GM21367 (cell line): ENCODE measurements around the gene SLC4A9.
"Not testable (repeated sequence)": the region's sequence is repeated elsewhere in the genome, so short reads cannot be mapped to it uniquely, and the experiment has no call there.

Experiments
- ATAC-seq: cut with Tn5 transposase; IDR thresholded peaks from one replicate; pipeline ENCODE4 v1.9.1; 2021; ENCODE audit not compliant: unreplicated experiment

SLC4A9 gene

DNA sequence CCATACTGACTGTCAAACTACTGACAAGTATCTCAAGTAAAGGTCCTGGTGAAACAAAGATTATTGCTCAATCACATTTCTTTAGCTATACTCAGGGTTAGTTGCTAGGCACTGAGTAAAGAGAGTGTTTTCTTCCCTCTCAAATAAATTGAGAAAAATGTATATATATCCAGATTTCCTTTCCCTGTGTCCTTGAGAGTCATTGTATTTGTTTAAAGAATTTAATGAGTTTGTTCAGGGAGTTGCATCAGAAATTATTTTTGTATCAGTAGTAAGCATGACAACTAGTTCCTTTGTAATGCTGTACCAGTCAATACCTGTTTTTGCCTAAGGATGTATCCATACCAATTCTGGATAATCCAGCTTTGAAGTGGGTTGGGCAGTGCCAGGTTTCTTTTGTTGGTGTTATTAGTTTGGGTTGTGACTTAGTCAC, 38.4 kb downstream of the SLC4A9 start:
- ATAC-seq = no peak

DNA sequence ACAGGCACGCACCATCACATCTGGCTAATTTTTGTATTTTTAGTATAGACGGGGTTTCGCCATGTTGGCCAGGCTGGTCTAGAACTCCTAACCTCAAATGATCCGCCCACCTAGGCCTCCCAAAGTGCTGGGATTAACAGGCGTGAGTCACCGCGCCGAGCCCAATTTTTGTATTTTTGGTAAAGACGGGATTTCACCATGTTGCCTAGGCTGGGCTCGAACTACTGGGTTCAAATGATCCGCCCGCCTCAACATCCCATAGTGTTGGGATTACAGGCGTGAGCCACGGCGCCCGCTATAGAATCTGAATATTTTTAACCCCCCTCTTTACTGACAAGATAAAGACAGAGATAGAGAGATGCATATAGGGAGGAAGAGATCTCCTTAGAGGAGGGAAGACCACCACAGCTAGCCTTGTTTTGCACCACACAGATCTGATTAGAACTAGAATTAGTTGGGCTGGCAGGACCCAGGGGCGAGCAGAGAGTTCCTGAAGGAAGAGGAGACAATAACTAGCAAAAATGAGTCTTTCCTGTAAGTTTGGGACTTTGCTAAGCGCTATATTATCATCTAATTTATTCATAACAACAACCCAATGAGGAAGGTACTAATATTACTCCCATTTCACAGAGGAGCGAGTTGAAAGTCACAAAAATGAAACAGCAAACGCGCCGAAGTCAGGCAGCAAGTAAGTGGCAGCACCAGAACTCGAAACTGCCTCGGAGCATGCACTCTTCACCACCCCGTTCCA, 40.2 kb downstream of the SLC4A9 start:
- no peak for ATAC-seq

DNA sequence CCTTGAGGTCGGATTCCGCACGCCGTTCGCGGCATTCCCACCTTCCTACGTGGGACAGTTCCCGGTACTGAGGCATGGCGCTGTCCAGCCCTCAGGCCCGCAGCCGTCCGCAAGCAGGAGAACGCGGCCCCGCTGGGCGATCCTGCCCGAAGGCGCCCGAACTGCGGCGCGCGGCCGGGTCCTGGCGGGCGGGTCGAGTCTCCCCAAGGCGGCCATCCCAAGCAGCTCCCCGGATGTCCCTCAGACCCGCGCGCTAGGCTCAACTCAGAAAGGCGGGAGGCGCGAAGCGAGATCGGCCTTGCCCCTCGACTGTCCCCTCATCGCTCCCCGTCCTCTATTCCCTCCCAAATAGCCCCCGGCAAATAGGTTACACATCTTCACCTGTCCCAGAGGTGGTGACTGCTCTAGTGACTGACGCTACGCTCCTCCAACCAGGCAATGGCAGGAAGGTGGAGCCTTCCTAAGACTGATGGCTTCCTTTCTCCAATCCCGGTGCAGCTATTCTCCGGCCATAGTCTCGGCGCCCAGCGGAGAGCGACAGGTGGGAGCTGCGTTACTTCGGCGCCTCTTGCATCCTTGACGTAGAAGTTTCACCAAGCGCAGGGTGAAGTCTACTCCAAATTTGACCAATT, 40.9 kb downstream of the SLC4A9 start:
- peak; percentile 59 for ATAC-seq

DNA sequence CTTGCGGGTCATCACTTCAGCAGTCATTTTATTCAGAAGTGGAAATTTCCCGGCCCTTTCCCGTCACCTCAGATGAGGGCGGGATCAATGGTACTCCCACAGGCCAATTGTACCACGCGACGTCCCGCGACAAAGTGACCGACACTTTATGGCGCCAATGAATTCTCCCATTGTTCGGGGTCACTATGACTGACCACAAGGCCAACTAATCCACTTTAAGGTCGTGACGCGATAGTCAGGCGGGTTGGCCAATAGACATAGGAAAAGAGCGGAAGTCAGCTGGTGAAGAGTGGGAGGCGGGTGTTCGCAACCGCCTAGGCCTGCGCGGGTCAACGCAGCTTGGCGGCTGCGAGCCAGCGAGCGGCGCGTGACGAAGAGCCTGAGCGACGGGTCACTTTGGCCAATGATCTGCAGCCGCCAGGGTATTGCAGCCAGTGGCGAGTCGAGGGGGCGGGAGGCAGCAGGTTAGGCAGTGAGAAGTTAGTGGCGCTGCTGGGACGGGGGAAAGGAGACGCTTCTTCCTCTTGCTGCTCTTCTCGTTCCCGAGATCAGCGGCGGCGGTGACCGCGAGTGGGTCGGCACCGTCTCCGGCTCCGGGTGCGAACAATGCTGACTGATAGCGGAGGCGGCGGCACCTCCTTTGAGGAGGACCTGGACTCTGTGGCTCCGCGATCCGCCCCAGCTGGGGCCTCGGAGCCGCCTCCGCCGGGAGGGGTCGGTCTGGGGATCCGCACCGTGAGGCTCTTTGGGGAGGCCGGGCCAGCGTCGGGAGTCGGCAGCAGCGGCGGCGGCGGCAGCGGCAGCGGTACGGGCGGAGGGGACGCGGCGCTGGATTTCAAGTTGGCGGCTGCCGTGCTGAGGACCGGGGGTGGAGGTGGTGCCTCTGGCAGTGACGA, 41.6 kb downstream of the SLC4A9 start, which contains the start of gene ANKHD1:
ANKHD1 (plus strand) TSS at position 472 of the 896 bp plus-strand sequence; CDS start at position 607, 135 bp downstream.
- peak; percentile 78 for ATAC-seq

DNA sequence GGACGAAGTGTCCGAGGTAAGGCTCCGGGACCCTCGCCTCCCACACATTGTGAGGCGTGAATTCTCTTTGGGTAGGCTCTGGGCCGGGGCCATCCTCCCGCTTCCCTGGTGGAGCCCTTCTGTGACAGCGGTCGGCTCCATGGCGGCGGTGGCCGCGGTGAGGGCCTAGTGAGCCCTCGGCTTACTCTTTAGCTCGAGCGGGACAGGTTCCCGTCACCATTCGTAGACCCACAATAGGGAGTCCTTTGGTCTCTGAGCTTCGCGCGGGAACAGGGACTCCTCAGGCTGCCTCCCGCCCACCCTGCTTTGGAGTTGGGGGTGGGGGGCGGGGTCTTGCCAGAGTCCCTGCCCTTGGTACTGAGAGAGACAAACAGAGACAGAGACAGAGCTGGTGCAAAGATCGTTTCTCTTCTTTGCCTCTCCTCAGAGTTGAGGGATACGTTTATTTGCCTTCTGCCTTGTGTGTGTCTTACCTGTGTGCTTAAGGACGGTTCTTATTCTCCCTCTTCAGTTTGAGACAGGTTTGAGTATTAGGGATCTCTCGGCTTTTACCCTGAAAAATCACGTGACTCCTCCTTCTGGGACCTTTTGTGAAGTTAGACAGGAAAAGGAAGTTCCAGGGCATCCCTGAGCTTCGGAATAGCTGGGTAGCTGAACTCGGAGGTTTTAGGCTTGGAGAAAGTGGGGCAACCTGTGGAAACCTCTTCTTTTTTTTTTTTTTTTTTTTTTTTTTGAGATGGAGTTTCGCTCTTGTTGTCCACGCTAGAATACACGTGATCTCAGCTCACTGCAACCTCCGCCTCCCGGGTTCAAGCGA, 42.5 kb downstream of the SLC4A9 start:
- peak; percentile 0 for ATAC-seq

DNA sequence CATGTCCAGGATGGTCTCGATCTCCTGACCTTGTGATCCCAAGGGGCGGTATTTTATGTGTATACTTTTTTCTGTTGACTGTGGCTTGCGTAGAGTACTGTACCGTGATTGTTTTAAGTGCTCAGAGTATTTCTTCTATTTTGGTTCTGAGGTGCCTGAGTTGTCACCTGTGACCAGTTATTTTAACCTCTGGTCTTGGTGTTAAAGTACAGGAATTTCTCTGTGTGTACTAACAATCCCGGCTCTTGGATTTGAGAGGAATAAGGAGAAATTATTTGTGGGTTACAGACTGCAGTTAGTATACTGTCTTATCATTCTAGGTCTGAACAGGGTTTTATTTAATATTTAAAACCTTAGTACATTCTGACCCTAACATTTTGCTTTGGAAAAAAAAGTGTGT, 43.6 kb downstream of the SLC4A9 start:
- no peak for ATAC-seq

DNA sequence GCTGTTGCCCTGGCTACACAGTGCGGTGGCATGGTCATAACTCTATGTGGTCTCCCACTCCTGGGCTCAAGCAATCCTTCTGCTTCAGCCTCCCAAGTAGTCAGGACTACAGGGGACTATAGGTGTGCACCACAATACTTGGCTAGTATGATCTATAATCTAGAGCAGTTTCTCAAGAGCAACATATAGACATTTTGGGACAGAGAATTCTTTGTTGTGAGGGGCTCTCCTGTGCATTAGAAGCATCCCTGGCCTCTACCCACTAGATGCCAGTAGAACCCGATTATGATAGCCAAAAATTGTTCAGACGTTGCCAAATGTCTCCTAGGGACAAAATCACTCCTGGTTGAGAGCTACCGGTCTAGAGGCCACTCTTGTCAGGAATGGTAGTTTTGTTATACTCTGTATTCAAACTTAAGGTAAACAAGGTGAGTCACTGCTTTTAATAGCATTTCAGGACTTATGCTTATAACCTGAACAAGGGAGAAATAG, 48.8 kb downstream of the SLC4A9 start:
- ATAC-seq = no peak

DNA sequence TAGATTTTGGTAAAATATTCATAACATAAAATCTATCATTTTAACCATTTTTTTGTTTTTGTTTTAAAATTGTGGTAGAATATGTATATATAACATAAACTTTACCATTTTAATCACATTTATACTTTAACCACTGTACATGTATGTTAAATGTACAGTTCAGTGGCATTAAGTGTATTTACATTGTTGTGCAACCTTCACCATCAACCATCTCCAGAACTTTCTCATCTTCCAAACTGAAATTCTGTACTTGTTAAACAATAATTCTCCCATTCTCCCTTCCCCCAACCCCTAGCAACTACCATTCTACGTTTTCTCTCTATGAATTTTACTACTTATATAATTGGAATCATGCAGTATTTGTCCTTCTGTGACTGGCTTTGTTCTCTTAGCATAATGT, 53.2 kb downstream of the SLC4A9 start:
- no peak for ATAC-seq

DNA sequence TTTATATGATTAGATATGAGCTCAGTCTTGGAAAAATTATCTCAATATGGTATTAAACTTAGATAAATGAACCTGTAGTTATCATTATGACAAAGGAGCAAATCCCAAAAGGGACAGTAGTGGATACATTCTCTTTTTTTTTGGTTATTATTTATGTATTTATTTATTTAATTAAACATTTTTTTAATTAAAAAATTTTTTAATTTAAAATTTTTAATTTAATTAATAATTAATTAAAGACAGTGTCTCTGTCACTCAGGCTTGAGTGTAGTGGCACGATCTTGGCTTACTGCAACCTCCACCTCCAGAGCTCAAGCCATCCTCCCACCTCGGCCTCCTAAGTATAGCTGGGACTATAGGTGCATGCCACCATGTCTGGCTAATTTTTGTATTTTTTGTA, 57.2 kb downstream of the SLC4A9 start:
- no peak for ATAC-seq

DNA sequence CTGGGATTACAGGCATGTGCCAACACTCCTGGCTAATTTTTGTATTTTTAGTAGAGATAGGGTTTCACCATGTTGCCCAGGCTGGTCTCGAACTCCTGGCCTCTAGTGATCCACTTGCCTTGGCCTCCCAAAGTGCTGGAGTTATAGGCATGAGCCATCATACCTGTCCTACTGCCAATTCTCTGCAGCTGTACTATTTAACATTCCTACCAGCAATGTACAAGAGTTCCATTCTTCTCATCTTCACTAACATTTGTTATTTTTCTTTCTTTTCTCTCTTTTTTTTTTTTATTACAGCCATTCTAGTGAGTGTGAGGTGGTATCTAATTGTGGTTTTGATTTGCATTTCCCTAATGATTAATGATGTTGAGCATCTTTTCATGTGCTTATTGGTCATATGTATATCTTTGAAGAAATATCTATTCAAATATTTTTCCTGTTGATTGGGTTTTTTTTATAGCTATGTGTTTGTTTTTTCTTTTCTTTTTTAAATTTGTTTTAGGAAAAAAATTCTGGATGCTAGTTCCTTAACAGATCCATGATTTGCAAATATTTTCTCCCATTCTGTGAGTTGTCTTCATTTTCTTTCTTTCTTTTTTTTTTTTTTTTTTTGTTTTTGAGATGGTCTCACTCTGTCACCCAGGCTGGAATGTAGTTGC, 59.0 kb downstream of the SLC4A9 start:
- ATAC-seq = no peak

DNA sequence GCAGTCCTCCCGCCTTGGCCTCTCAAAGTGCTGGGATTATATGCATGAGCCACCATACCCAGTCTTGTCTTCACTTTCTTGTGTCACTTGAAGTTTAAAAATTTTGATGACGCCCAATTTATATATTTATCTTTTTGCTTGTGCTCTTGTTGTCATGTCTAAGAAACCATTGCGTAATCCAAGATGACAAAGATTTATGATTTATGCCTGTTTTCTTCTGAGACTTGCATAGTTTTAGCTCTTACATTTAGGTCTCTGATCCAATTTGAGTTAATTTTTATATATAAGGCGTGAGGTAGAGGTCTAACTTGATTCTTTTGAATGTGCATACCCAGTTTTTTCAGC, 60.2 kb downstream of the SLC4A9 start:
- ATAC-seq = no peak

DNA sequence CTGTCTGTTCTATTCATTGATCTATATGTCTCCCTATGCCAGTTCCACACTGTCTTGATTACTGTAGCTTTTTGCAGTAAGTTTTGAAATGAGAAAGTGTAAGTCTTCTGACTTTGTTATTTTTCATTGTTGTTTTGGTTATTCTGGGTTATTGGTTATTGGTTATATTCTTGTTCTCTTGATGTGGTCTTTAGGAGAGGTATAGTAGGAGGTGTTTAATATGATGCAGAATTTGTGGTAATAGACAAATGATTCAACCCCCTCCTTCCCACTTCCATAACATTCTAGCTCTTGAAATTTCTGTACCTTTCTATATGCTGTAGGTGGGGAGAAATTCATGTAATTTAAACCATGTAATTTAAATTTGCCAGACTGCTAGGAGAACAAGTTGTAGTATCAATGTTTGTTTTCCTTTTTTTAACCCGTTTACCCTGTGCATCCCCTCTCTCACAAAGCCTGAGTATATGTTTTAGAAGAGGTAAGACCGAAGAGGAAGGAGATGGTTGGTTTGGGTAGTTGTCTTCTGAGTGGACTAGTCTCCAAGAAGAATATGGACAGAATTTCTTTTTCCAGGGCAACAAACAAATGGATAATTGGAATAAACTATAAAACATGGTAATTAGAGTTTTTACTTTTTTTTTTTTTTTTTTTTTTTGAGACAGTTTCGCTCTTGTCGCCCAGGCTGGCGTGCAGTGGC, 60.8 kb downstream of the SLC4A9 start:
- ATAC-seq = no peak

DNA sequence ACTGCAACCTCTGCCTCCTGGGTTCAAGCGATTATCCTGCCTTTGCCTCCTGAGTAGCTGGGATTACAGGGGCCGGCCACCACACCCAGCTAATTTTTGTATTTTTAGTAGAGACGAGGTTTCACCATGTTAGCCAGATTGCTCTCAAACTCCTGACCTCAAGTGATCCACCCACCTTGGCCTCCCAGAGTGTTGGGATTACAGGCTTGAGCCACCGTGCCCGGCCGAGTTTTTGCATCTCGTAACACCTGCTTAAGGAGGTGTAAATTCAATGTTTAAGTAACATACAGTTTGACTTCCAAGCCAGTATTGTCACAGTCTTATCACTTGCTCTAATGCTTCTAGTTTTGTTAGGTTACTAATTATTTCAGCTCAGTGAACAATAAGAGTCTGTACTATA, 61.4 kb downstream of the SLC4A9 start:
- not testable (repeated sequence) for ATAC-seq

DNA sequence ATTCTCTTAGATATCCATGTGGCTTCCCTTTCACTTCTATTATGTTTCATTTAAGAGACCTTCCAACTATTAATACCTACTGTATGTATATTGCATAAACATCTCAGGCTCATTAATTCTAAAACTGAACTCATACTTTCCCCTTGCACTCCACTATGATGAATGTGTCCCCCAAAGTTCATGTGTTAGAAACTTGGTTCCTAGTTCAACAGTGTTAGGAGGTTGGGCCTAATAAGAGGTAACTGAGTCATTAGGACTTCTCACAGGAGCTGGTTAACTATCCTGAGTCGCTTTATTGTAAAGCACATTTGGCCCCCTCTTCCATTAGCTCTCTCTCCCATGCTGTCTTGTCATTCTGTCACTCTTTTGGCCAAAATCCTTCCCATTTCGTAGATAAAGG, 63.6 kb downstream of the SLC4A9 start:
- ATAC-seq = no peak

DNA sequence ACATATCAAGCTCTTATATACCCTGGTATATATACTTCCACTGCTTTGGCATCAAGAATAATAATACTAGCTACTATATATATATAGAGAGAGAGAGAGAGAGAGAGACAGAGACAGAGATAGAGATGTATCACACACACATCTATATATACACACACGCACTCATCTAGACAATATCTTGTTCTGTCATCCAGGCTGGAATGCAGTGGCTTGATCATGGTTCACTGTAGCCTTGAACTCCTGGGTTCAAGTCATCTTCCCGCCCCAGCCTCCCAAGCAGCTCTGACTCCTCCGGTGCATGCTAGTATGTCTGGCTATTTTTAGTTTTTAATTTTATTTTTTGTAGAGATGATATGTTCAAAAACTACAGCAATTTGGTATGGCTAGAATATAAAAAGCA, 64.1 kb downstream of the SLC4A9 start:
- ATAC-seq = no peak
